Esophagus muscularis mucosa (tissue), 4 donors: ENCODE data around the gene PIP5K1B.

ENCODE experiments used
- EP300 ChIP-seq: sonication (generic); formaldehyde crosslinking; IDR thresholded peaks from one replicate; pipeline ENCODE4 v1.6.1; 2017; ENCODE audit warnings: antibody characterized with exemption
- POLR2A ChIP-seq: fragments of 450-650 bp; IDR thresholded peaks from one replicate; pipeline ENCODE4 v1.6.1; 2017; ENCODE audit warnings: antibody characterized with exemption, moderate library complexity, mild to moderate bottlenecking, low read depth
- POLR2AphosphoS5 ChIP-seq, 2 donors: sonication (generic); formaldehyde crosslinking; IDR thresholded peaks; one replicate each; pipeline ENCODE4 v1.6.1; 2017; ENCODE audit warnings: antibody characterized with exemption in 2 of 2
- TF ChIP-seq, protein P1 (sequence below), 3 experiments: fragments of 200-600 bp in 2 of 3; fragments of 450-650 bp in 1 of 3; sonication (generic) in 2 of 3; IDR thresholded peaks; one replicate each; pipeline ENCODE4 v1.5.1; 2017 to 2019; ENCODE audit warnings: antibody characterized with exemption in 3 of 3, mild to moderate bottlenecking in 2 of 3, moderate library complexity in 1 of 3

DNA sequence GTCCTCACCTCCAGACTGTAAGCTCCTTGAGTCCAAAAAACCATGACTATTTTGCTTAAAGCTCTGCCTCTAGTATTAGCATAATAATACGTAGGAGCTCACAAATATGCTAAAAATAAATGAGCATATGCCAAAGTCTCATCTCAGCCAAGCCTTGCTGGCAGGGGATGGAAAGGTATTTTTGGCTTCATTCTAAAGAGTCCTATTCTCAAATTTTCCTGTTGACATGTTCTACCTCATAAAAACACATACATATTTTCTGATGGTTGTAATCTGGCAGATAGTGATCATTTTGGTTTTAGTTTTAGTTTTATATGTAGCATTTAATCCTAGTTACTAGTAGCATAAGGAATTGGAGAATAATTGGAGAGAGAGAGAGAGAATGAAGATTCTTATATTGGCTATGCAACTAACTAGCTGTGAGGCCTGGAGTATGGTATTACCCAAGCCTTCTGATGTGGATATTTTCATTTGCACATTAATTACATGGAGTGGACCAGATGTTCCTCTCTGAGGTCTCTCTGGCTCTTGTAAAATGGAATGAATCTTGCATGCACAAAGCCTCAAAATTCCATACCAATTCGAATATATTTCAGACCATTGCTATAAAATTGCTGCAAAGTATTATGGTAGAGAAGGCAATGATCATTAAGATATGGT lies 55.8 kb downstream of the PIP5K1B start:
- TF ChIP-seq, protein P1, sequence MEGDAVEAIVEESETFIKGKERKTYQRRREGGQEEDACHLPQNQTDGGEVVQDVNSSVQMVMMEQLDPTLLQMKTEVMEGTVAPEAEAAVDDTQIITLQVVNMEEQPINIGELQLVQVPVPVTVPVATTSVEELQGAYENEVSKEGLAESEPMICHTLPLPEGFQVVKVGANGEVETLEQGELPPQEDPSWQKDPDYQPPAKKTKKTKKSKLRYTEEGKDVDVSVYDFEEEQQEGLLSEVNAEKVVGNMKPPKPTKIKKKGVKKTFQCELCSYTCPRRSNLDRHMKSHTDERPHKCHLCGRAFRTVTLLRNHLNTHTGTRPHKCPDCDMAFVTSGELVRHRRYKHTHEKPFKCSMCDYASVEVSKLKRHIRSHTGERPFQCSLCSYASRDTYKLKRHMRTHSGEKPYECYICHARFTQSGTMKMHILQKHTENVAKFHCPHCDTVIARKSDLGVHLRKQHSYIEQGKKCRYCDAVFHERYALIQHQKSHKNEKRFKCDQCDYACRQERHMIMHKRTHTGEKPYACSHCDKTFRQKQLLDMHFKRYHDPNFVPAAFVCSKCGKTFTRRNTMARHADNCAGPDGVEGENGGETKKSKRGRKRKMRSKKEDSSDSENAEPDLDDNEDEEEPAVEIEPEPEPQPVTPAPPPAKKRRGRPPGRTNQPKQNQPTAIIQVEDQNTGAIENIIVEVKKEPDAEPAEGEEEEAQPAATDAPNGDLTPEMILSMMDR (IDR thresholded peaks at IDR 0.05): no peak
- no peak for TF ChIP-seq POLR2A
- no peak for TF ChIP-seq EP300
- TF ChIP-seq POLR2AphosphoS5 (IDR thresholded peaks at IDR 0.05): no peak
